ENCODE data around the gene GPC3. TPM values are rescaled to one million over a fixed set of nuclear protein-coding genes. Genes with fewer than 3 reads are reported as not detected.

Gene GPC3
- total RNA-seq, 1 experiment from 2014 or later: 233 TPM

GRCh38 chrX:133923113-133923512 is 62.3 kb downstream of the GPC3 start:
- intact Hi-C loops (cut with micrococcal nuclease; ENCODE audit: unreplicated experiment): loop anchor here (2.0 kb wide), 1 partner anchor 84 kb away; no protein-coding TSS in a partner anchor
- no peak for DNase-seq
- Histone ChIP-seq H3K4me1 (0 out of 2 replicates have a peak, but pooled peaks cover 4% of the 10 kb centered on the region), H3K9me3 (no peaks in the 10 kb centered on the region), H3K36me3 (ENCODE audit: control insufficient read depth, insufficient read depth, low read length) (no peaks in the 10 kb centered on the region), H3K4me3 (ENCODE audit: low read depth, low read length) (no peak overlapping the region), H3K27me3 (replicated peaks; ENCODE audit: control insufficient read depth, insufficient read depth, low read length) (no peaks in the 10 kb centered on the region)
- Mint-ChIP-seq H3K9me3 (ENCODE audit: unreplicated experiment) (no peaks in the 10 kb centered on the region), H3K36me3 (ENCODE audit: insufficient read depth, unreplicated experiment) (no peaks in the 10 kb centered on the region), H3K4me1 (ENCODE audit: low read depth, unreplicated experiment) (peaks cover 6% of the 10 kb centered on the region), H3K4me3 (ENCODE audit: unreplicated experiment) (no peak overlapping the region), H3K27ac (ENCODE audit: unreplicated experiment) (no peak overlapping the region), H3K27me3 (ENCODE audit: insufficient read depth, unreplicated experiment) (no peaks in the 10 kb centered on the region)
- POLR2A ChIA-PET: no interaction called here
- no TSS peak for BruUV-seq (replicated peaks)
- TF ChIP-seq, protein P1, sequence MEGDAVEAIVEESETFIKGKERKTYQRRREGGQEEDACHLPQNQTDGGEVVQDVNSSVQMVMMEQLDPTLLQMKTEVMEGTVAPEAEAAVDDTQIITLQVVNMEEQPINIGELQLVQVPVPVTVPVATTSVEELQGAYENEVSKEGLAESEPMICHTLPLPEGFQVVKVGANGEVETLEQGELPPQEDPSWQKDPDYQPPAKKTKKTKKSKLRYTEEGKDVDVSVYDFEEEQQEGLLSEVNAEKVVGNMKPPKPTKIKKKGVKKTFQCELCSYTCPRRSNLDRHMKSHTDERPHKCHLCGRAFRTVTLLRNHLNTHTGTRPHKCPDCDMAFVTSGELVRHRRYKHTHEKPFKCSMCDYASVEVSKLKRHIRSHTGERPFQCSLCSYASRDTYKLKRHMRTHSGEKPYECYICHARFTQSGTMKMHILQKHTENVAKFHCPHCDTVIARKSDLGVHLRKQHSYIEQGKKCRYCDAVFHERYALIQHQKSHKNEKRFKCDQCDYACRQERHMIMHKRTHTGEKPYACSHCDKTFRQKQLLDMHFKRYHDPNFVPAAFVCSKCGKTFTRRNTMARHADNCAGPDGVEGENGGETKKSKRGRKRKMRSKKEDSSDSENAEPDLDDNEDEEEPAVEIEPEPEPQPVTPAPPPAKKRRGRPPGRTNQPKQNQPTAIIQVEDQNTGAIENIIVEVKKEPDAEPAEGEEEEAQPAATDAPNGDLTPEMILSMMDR (IDR thresholded peaks at IDR 0.05; ENCODE audit: insufficient read depth in 1 of 2, low read depth in 1 of 2, low read length in 1 of 2, severe bottlenecking in 1 of 2, unreplicated experiment in 1 of 2): no peak
- CTCF ChIA-PET: no interaction called here

DNA sequence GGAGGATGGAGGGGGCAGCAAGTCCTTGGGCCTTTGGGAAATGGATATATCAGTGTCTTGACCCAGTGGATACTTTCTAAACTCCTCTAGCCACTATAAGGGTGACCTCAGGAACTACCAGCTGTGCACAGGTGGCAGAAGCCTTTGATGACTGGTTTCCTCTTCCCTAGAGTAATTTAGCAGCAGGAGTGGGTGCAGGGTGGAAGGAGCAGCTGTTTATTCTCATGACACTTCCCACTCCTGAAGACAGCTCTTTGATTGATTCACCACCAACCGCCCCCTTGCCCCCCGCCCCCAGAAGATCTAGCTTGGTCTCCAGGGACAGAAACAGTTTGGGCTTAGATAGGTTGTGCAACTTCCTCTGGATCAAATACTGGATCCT is 63.0 kb downstream of the GPC3 start:
- H3K4me3 Mint-ChIP-seq (ENCODE audit: unreplicated experiment): no peak overlapping the region
- peaks cover 6% of the 10 kb centered on the region for H3K4me1 Mint-ChIP-seq (ENCODE audit: low read depth, unreplicated experiment)
- no peaks in the 10 kb centered on the region for H3K27me3 ChIP-seq (replicated peaks; ENCODE audit: control insufficient read depth, insufficient read depth, low read length)
- no peaks in the 10 kb centered on the region for H3K36me3 Mint-ChIP-seq (ENCODE audit: insufficient read depth, unreplicated experiment)
- H3K27me3 Mint-ChIP-seq (ENCODE audit: insufficient read depth, unreplicated experiment): no peaks in the 10 kb centered on the region
- H3K36me3 ChIP-seq (ENCODE audit: control insufficient read depth, insufficient read depth, low read length): no peaks in the 10 kb centered on the region
- TF ChIP-seq, protein P1 (IDR thresholded peaks at IDR 0.05; ENCODE audit: insufficient read depth in 1 of 2, low read depth in 1 of 2, low read length in 1 of 2, severe bottlenecking in 1 of 2, unreplicated experiment in 1 of 2): no peak
- no peak overlapping the region for H3K27ac Mint-ChIP-seq (ENCODE audit: unreplicated experiment)
- ChIA-PET CTCF (interaction anchor here (0.6 kb wide), 1 partner anchor 48 kb away, joined by 3 read pairs; no protein-coding TSS in a partner anchor), POLR2A (no interaction called here)
- H3K9me3 ChIP-seq: no peaks in the 10 kb centered on the region
- 0 out of 2 replicates have a peak, but pooled peaks cover 4% of the 10 kb centered on the region for H3K4me1 ChIP-seq
- intact Hi-C loops (cut with micrococcal nuclease; ENCODE audit: unreplicated experiment): loop anchor here (1.0 to 2.0 kb wide), 2 partner anchors 69 to 84 kb away; no protein-coding TSS in a partner anchor
- no peaks in the 10 kb centered on the region for H3K9me3 Mint-ChIP-seq (ENCODE audit: unreplicated experiment)
- DNase-seq: no peak
- BruUV-seq (replicated peaks): no TSS peak
- no peak overlapping the region for H3K4me3 ChIP-seq (ENCODE audit: low read depth, low read length)

DNA sequence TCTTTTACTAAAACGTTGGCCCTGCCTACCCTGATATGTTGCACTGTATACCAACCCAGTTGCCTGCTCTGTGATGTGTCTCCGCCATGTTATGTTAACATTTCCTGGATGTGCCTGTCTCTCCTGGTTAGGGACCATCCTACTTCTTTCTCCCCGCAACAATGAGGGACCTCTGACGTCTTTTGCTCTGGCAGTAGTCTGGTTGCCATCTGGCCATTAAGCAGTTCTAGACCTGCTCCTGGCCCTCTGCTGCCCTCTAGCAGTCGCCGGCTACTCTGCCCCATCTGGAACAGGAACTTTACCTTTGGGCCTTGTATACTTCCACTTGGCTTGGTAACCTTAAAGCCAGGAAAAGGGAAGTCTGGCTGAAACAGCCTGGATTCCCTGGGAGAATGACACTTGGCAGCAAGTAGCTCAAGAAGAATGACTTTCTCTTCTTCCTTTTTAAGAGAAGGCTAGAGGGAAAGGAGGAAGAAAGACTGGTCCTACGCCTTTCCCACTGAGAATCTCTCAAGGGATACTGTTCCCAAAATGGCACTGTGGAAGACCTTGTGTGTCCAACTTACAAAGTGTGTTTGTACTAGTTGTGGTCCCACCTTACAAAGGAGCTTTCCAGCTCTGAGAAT is 63.5 kb downstream of the GPC3 start:
- H3K9me3 ChIP-seq: no peaks in the 10 kb centered on the region
- peak; percentile 59 to 63 for DNase-seq
- no peaks in the 10 kb centered on the region for H3K36me3 ChIP-seq (ENCODE audit: control insufficient read depth, insufficient read depth, low read length)
- no peaks in the 10 kb centered on the region for H3K27me3 ChIP-seq (replicated peaks; ENCODE audit: control insufficient read depth, insufficient read depth, low read length)
- Mint-ChIP-seq H3K36me3 (ENCODE audit: insufficient read depth, unreplicated experiment) (no peaks in the 10 kb centered on the region), H3K4me1 (ENCODE audit: low read depth, unreplicated experiment) (peaks cover 6% of the 10 kb centered on the region), H3K9me3 (ENCODE audit: unreplicated experiment) (no peaks in the 10 kb centered on the region), H3K4me3 (ENCODE audit: unreplicated experiment) (no peak overlapping the region), H3K27ac (ENCODE audit: unreplicated experiment) (no peak overlapping the region), H3K27me3 (ENCODE audit: insufficient read depth, unreplicated experiment) (no peaks in the 10 kb centered on the region)
- no TSS peak for BruUV-seq (replicated peaks)
- TF ChIP-seq, protein P1 (IDR thresholded peaks at IDR 0.05; ENCODE audit: insufficient read depth in 1 of 2, low read depth in 1 of 2, low read length in 1 of 2, severe bottlenecking in 1 of 2, unreplicated experiment in 1 of 2): peak; percentile 35 to 59
- ChIA-PET CTCF (interaction anchor here (0.6 to 0.9 kb wide), 2 partner anchors 48 to 99 kb away, joined by 3 to 4 read pairs; no protein-coding TSS in a partner anchor), POLR2A (no interaction called here)
- no peak overlapping the region for H3K4me3 ChIP-seq (ENCODE audit: low read depth, low read length)
- intact Hi-C loops (cut with micrococcal nuclease; ENCODE audit: unreplicated experiment): loop anchor here (1.0 to 2.0 kb wide), 3 partner anchors 69 to 130 kb away; no protein-coding TSS in a partner anchor
- H3K4me1 ChIP-seq: 0 out of 2 replicates have a peak, but pooled peaks cover 4% of the 10 kb centered on the region
